Stimulated activated CD4-positive, alpha-beta T cell treated with anti-CD3 and anti-CD28 coated beads, Interleukin-1b, Interleukin-23, amount 100 ng/mL, for 4 hours (primary cell): ENCODE data around the gene ALS2.
A peak's percentile ranks its signal among the peaks of the same experiment; 100 is the strongest.

Experiments used
- DNase-seq, 2 donors: peaks; one replicate each; pipeline ENCODE4 v3.0.0-alpha.2; 2020; ENCODE audit warnings: low read depth in 2 of 2

Gene ALS2

DNA sequence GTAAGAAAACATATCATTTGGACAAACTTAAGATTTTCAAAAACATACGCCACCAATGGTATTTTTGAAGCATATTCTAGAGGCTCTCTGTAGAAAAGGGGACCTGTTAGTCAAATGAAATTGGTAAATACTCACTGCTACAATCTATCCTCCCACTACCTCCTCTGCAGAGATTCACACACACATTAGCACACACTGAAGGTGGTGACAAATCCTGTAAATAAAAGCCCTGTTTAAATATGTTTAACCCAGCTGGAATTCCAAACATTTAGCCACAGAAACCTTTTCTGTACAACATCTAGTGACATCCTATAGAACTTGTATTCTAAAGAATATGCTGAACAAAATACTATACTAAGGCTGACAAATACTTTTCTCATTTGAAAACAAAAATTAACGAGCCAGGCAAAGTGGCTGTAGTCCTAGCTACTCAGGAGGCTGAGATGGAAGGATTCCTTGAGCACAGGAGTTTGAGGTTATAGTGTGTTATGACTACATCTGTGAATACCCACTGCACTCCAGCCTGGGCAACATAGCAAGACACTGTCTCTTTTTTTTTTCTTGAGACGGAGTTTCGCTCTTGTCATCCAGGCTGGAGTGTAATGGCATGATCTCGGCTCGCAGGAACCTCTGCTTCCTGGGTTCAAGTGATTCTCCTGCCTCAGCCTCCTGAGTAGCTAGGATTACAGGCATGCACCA, 25.9 kb downstream of the ALS2 start:
- no peak for DNase-seq

DNA sequence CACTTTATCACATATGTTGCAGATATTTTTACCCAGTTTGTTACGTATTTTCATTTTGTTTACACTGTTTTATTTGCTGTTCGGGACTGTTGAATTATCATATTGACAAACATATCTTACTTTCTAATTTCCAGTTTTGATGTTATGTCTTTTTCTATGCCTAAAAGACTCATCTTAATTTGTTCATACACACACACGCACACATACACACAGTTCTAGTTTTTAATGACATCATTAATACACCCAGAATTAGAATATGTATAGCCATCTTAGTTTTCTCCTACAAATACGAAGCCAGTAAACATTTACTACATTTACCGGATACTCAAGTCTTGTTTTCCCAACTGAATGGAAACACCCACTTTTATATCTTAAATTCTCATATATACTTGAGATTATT, 29.2 kb downstream of the ALS2 start:
- DNase-seq: no peak

DNA sequence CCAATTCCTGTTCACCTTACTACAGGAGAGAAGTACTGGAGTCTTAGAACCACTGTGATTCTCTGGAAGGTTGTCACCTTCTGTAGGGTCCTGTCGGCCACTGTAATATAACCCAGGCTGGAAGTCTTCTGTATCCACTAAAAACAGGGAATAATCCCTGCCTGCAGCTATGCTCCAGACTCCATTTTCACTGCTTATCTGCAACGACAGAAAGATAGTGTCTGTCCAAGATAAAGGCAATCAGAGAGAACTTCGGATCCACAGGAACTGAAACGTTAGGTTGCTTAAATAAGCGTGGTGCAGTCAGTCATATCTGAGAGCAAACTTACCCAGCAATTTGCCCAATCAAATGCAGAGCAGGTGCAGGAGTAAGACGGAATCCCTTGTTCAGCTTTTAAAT, 34.2 kb downstream of the ALS2 start:
- no peak for DNase-seq

DNA sequence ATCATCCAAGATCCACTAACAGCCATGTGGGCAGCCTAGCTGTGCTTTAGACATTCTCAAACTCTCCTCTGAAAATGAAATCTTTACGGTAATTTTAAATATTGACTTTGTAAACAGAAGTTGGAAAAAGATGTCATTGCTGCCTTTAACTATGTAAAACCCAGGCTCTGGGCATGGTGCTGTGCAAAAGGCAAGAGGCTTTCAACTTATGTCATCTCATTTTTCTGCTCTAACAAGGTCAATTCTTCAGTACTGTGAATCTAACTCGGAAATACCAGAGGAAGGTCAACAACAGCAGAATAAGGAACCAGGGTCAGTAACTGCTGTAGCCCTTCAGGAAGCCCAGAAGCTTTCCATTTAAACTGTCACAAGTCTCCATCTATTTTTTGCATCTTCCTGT, 45.2 kb downstream of the ALS2 start:
- no peak for DNase-seq

GRCh38 chr2:201734111-201734510, 46.6 kb downstream of the ALS2 start:
- no peak for DNase-seq

DNA sequence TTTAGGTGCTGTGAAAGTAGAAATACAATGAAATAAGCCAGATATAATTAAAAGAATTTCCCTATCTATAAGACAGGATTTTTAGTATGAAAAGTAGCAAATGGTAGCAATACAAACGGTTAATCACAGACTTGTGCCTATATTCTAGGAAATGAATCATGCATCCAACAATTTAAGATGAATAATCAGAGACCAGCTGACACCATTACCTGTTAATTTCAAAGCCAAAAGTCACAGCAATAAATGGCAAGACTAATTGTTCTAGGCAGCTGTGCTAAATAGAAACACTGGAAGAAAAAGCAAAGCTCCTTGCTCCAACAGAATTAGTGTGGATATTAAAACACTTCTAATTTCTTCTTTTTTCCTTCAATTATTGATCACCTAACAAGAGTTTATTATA, 47.2 kb downstream of the ALS2 start:
- no peak for DNase-seq

DNA sequence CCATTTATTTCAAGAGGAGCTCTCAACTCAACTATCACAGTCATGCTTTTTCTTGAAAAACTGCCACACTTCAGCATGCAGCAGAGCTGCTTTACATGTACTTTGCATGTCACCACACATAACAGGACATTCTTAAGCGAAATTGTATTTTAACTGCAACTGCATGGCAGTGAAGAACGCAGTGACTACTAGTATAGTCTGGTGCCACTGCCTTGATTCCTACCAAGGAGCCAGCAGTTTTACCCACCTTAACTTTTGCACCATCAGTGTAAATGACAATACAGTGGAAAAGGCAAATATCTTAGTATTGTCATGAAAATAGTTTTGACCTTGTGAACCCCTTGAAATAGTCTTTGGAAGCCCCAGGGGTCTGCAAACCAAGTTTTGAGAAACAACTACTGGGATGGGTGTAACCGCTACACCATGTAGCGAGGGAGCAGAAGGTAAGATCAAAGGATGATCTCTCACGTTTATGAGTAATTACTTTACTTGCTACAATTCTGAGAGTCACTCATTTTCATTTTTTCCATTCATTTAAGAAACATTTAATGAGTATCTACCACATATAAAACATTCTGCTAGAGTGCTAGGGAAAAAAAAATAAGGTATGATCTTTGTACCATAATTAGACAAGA, 50.0 kb downstream of the ALS2 start:
- DNase-seq: no peak

DNA sequence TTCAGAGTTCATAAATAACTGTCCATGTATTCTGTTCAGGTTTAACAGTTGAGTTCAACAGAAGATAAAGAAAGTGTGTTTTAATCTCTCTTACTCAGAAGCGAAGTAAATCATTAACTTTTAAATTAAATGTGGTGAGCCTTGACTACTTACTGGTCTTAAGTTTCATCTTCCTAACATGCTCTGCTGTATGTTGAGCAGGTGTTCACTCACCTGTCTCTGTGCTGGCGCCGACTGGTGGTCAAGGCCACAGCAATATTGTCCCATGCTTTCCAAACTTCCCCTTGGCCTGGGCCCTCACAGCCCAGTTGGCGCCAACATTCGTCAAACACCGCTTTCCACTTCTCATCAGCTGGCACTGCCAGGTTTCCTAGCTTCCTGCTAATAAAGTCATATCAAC, 65.3 kb downstream of the ALS2 start:
- no peak for DNase-seq

DNA sequence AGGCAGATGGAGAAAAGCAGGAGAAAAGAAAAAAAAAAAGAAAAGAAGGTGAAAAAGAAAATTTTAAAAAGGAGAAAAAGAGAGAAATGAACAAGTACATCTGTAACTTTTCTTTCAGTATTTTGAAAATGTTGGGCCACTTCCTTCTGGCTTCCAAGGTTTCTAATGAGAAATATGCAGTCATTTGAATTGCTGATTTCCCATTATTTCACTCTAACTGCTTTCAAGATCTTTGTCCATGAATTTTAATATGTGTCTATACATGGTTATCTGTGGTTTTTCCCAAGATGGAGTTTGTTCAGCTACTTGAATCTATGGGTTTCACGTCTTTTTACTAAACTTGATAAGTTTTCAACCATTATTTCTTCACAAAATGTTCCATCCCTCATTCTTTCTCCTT, 68.0 kb downstream of the ALS2 start:
- DNase-seq: no peak

DNA sequence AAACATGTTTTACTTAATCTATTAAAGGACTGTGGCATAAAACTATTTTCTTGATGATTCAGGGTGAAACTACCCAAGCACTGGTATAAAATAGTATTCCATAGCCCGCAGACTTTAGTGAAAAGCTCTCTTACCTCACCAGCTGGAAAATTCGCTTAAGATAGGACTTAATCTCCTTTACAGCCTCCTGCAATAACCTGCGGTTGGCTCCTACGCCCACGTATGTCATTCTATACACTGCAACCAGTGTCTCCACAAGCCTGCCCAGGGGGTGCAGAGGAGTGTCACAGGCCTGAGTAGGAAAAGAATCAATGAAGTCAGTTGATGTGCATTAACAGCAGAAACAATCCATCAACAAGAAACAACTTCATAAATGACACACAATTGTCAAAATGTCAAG, 71.0 kb downstream of the ALS2 start:
- no peak for DNase-seq

DNA sequence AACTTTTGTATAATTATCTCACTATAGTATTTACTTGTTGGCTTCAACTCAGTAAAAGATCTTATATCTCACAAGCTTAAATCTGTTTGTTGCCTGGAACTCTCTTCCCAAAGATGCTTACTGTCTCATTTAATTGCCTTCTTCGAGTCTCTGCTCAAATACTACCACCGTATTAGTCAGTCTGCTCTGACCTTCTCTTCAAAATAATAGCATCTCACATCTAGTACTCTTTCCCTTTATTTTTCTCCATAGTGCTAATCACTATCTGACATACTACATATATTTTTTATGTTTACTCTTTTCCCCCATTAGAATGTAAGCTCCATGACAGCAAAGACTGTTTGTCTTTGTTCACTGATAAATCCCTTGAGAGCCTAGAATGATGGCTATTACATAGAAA, 71.7 kb downstream of the ALS2 start:
- no peak for DNase-seq

DNA sequence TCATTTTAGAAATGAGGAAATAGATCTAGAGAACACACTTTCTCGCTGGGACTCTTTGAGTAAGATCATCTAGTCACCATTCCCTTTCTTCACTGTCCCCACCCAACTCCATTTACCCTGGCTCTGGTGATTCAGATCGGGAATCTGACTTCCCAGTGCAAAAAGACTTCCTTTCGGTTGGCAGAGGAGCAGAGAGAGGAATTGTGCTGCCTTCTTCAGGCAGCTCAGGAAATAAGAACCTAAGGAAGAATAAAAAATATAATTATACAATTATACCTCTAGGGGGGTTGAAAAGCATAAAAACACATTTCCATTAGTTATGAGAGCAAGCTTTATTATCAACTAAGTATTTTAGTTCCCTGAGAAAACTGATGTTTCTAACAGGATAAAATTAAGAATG, 73.0 kb downstream of the ALS2 start:
- DNase-seq: no peak

DNA sequence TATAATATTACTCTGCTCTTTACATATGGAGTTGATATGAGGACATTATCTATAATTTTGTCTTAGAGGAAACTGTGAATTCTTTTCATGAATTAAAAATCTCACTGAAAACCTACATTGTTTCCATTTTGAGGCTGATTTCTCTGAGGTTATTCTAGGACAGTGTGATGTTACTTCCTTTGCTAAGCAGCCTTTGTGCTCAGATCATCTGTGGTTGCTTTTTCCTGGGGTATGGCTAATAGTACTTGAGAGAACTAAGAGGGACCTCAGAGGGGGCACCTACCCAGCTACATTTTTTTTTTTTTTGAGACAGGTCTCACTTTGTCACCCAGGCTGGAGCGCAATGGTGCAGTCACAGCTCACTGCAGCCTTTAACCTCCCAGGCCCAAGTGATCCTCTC, 73.6 kb downstream of the ALS2 start:
- DNase-seq: no peak

DNA sequence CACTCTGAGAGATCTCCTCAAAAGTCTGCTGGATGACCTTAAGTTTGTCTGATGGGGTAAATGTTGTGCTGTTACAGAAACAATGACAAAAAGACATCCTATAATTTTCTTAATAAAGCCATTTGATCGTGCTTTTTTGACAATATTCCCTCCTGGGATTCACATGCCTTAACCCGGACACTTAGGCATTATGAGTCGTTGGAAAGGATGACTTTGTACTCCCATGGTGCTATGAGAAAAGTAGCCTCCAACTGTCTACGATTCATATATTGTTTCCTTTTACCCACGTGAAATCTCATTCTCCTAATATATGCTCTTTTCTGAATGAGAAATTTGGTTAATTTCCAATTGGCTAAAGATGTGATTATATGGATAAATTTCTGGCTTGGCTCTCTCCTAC, 76.2 kb downstream of the ALS2 start:
- DNase-seq: no peak

DNA sequence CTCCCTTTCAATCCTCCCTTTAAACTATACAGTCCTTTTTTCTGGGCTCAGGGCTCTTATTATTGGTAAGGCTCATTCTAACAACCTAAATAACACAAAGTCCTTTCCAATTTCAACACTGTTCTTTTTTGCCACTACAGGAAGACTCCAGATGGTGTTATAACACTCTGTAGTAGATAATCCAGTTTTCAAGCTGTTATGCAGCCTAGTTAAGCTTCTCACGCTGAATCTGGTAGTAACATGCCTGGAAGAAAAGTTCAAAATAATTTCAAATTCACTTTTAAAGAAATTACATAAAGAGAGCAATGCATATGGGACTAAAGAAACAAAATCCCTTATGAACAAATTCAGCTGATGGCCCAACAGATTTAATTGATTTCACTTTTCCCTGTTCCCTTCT, 79.1 kb downstream of the ALS2 start:
- DNase-seq: no peak

GRCh38 chr2:201699416-201699815, 81.3 kb downstream of the ALS2 start:
- no peak for DNase-seq

- no peak for DNase-seq
These were observed 82.0 kb downstream of the ALS2 start, which contains the start of gene MPP4 for GRCh38 chr2:201698588-201699226. Gene MPP4 (minus strand): TSS chr2:201698644. CDS start chr2:201693954, 4,690 bp downstream.

DNA sequence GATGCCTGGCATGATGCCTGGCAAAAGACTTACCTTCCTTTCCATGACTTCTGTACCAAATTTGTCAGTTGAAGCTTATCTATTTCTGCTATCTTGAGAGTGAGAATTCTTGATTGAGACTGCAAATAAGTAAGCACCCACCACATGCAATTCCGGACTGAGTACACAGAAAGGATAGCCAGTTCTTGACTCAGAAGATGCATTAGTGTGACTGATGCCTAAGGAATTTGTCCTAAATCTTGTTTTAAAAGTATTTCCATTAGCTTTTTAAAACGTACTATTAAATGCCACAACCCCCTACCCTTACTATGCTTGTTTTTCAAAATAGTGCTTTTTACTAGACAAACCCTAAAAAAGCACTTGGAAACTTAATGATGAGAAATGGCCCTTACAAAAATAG, 82.8 kb downstream of the ALS2 start:
- no peak for DNase-seq

GRCh38 chr2:201696151-201696659, 84.5 kb downstream of the ALS2 start:
- no peak for DNase-seq

DNA sequence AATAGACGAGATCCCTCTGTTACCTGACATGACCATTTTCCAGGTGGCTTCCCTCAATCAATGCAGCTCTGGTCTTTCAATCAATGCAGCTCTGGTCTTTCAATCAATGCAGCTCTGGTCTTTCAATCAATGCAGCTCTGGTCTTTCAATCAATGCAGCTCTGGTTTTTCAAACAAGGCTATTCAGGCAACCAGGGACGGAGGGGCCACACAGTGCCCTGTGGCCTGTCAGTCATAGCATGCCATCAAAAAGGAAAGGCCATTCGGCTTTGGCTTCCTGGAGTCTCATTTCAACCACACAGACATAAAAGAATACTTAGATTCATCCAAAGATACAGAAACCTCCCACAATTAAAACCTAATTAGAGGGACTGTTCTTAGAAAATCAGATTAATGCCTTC, 95.6 kb downstream of the ALS2 start:
- DNase-seq: no peak

GRCh38 chr2:201680743-201681142, 100.0 kb downstream of the ALS2 start:
- DNase-seq: peak in 1 of 2 donors; percentile 5

GRCh38 chr2:201678401-201678800, 102.3 kb downstream of the ALS2 start:
- no peak for DNase-seq

DNA sequence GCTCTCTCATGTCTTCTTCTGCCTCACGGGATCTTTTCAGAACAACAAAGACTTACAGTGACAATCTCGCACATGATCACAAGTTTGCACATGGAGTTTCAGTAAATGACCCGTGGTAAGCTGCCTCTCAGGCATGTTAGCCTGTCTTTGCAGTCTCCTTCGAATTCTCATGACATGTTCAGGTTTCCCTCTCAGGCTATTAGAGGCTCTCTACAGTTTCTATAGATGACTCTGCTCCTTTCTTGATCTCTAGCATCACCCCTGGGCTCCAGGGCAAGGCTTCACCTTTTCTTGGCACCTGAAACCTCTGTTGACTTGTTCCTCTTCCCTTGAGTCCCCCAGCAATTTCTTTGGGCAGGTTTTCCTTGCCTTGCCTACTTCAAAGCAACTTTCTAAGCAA, 105.3 kb downstream of the ALS2 start:
- DNase-seq: no peak
